GM19025 (cell line): Measurements from ENCODE around the gene ALOX15B.

Experiments
- ATAC-seq: cut with Tn5 transposase; IDR thresholded peaks from one replicate; pipeline ENCODE4 v1.9.1; 2021; ENCODE audit warnings: mild to moderate bottlenecking, low read depth, moderate library complexity; ENCODE audit not compliant: unreplicated experiment

ALOX15B gene

DNA sequence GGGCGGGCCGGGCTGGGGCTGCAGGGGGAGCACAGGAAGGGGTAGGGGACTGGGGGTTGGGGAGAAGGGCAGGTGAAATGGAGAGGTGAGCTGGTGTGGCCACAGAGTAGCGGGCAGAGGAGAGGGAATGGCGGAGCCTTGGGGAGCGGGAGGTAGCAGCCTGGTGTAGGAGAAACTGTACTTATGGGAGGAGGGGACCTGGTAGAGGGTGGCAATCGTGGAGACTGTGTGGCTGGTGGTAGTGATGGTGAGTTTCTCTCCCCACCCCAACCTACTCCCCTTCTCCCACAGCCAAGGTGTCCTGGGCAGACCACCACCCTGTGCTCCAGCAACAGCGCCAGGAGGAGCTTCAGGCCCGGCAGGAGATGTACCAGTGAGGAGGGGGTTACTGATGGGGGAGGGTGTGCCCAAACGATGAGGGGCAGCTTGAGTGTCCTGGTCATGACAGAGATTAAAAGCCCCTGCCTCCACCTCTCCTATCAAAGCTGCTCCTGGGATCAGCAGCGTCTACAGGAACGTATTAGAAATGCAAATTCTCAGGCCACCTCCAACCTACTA lies 831 bp downstream of the ALOX15B start:
- no peak for ATAC-seq

GRCh38 chr17:8041249-8041928 lies 2.5 kb downstream of the ALOX15B start:
- ATAC-seq: no peak

DNA sequence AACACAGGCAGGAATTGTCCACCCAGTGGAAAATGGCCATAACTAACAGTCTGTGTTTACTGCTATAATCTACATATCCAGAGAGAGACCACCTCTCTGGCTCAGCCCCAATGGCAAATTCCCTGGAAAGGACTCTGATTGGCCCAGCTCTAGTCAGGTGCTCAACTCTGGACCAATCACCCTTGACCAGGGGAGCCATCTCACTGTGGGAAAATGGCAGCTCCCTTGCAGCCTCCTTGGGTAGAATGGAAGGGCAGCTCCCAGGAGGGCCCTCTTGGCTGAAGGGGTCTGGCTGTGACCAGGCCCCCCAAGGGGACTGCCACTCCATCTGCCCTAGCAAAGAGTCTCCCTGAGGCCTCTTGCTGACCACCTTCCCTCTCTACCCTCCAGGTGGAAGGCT lies 3.1 kb downstream of the ALOX15B start:
- ATAC-seq: no peak

DNA sequence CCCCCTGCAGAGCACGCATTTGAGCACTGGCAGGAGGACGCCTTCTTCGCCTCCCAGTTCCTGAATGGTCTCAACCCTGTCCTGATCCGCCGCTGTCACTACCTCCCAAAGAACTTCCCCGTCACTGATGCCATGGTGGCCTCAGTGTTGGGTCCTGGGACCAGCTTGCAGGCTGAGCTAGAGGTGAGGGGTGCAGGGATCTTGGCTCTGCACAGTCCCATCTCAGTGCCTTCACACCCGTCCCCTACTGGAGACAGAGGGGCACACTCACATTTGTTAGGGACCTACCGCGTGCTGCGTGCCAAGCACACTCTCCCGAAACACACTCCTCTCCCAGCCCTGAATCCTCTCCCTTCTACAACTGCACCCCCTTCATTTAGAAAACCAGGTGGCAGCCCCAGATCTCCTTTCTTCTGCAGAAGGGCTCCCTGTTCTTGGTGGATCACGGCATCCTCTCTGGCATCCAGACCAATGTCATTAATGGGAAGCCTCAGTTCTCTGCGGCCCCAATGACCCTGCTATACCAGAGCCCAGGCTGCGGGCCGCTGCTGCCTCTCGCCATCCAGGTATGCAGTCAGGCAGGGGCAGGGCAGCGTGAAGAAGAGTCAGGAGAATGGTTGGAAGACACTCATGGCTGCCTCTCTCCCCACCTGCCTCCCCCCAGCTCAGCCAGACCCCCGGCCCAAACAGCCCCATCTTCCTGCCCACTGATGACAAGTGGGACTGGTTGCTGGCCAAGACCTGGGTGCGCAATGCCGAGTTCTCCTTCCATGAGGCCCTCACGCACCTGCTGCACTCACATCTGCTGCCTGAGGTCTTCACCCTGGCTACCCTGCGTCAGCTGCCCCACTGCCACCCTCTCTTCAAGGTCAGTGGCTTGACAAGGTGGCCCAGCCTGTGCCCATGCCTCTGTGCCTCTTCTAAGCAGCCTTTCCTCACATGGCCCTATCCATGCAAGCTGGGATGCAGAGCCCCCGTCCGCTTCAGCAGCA lies 6.3 kb downstream of the ALOX15B start:
- ATAC-seq: no peak

- no peak for ATAC-seq
These were observed 7.6 kb downstream of the ALOX15B start for GRCh38 chr17:8046306-8046928.

DNA sequence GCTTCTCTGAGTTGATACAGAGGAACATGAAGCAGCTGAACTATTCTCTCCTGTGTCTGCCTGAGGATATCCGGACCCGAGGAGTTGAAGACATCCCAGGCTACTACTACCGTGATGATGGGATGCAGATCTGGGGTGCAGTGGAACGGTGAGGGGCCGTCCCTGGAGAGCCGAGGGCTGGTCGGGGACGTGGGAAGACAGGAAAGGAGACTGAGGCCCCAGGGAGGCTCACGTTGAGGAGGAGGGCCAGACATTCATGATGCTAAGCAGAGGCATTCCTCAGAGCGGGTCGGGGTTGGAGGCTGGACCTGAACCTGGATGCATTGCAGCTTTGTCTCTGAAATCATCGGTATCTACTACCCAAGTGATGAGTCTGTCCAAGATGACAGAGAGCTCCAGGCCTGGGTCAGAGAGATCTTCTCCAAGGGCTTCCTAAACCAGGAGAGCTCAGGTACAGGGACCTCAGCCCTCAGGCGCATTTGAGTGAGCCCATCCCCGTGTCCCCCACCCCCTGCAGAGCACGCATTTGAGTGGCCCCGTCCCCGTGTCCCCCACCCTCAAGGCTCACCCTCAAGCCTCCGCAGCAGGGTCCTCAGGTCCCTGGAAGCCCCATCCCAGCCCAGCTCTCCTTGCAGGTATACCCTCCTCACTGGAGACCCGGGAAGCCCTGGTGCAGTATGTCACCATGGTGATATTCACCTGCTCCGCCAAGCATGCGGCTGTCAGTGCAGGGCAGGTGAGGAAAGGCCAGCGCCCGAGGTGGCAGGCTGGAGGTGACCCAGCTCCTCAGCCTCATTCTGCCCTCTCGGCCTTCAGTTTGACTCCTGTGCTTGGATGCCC lies 8.3 kb downstream of the ALOX15B start:
- ATAC-seq: no peak

DNA sequence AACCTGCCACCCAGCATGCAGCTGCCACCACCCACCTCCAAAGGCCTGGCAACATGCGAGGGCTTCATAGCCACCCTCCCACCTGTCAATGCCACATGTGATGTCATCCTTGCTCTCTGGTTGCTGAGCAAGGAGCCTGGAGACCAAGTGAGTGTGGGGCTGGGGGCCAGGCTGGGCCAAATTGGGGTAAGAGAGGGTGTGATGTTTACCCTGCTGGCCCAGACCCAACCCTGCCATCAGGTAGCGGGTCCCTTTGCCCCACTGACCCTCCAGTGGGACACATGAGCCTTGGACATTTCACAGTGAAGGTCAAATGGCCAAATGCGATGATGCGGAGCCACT lies 8.9 kb downstream of the ALOX15B start:
- no peak for ATAC-seq

DNA sequence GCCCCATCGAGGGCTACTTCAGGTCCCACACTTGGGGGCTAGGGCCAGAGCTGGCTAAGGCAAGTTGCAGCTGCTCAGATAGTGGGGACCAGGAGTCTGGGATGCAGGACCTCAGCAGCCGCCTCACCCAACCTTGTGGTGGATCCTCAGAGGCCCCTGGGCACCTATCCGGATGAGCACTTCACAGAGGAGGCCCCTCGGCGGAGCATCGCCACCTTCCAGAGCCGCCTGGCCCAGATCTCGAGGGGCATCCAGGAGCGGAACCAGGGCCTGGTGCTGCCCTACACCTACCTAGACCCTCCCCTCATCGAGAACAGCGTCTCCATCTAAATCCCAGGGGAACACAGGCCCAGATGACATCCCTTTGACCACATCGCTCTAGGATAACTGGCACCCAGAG lies 9.4 kb downstream of the ALOX15B start:
- ATAC-seq: no peak

- ATAC-seq: no peak
These were observed 9.9 kb downstream of the ALOX15B start for GRCh38 chr17:8048736-8049135.

DNA sequence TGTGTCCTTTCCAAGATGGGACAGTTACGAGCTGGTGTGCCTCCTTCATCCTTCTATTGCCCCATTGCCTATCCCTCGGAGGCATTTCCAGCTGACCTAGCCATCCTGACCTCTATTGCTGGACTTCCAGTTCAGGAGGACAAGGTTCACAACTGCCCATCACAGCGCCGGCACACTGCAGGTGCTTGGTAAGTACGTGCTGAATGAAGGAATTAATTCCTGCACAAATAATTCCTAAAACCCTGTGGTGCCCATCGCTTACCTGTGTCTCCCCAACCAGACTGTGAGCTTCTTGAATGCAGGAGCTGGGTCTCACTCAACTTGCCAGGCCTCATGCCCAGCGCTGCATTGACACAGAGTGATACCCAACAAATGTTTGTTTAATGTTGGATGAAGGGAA lies 13.0 kb downstream of the ALOX15B start:
- ATAC-seq: no peak

DNA sequence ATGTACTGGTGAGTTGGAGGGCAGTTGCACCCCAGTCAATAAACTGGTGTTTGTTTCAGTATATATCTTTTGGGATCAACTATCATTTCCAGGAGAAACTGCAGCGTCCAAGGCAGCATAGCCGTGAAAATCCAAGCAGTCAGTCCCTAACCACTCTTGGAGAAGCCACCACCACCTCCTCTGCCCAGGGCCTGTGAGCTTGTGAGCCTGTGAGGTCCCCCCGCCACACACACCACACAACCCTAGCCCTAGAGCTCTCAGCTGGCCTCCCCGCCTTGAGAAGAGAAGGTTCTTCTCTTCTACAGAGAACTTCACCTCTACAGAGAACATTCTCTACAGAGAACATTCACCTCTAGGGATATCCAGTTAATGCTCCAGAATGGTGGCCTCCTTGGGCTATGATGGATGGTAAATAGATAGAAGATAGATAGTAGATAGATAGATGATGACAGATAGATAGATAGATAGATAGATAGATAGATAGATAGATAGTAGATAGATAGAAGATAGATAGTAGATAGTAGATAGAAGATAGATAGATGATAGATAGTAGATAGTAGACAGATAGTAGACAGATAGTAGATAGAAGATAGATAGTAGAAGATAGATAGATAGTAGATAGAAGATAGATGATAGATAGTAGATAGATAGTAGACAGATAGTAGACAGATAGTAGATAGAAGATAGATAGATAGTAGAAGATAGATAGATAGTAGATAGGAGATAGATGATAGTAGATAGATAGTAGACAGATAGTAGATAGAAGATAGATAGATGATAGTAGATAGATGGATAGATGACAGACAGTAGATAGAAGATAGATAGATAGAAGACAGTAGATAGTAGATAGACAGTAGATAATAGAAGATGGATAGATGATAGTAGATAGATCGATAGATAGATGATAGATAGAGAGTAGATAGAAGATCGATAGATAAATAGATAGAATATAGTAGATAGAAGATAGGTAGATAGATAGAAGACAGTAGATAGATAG lies 13.7 kb downstream of the ALOX15B start:
- no peak for ATAC-seq

- no peak for ATAC-seq
These were observed 14.7 kb downstream of the ALOX15B start for GRCh38 chr17:8053600-8053999.

GRCh38 chr17:8055851-8056231 lies 17.0 kb downstream of the ALOX15B start:
- ATAC-seq: no peak

GRCh38 chr17:8056232-8056975 lies 17.5 kb downstream of the ALOX15B start:
- ATAC-seq: no peak

- ATAC-seq: no peak
These were observed 18.2 kb downstream of the ALOX15B start for GRCh38 chr17:8056976-8057625.

GRCh38 chr17:8057691-8058114 lies 18.8 kb downstream of the ALOX15B start:
- no peak for ATAC-seq

- ATAC-seq: no peak
These were observed 20.3 kb downstream of the ALOX15B start for GRCh38 chr17:8059131-8059530.

- ATAC-seq: no peak
These were observed 21.4 kb downstream of the ALOX15B start for GRCh38 chr17:8060274-8060673.
